Measurements from ENCODE around the gene ZRANB3. TPM values are rescaled to one million over a fixed set of nuclear protein-coding genes. Genes with fewer than 3 reads are reported as not detected.

Gene ZRANB3
- total and polyA plus RNA-seq, 2 of the 13 experiments (the other 11 are each of a cell fraction or from before 2014, with no cell fraction given) = 5.8 to 25.2 TPM

DNA sequence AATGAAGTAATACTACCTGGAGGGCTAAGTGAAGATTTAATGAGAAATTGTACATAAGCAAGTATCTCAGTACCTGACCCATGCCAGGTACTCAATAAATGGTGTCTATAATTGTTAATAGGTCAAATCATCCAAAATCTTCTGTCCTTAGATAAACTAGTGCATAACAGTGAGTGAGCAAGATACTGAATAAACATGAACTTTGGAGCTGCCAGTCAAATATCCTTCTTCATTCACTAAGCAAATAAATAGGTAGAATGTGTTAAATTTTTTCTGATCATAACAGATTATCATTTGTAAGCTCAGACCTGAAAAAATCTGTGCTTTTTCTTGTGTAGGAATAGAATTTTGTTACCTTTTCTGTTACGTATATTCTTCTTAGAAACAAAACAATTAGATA is 439.3 kb downstream of the ZRANB3 start (continued):
- TF ChIP-seq, protein P1, sequence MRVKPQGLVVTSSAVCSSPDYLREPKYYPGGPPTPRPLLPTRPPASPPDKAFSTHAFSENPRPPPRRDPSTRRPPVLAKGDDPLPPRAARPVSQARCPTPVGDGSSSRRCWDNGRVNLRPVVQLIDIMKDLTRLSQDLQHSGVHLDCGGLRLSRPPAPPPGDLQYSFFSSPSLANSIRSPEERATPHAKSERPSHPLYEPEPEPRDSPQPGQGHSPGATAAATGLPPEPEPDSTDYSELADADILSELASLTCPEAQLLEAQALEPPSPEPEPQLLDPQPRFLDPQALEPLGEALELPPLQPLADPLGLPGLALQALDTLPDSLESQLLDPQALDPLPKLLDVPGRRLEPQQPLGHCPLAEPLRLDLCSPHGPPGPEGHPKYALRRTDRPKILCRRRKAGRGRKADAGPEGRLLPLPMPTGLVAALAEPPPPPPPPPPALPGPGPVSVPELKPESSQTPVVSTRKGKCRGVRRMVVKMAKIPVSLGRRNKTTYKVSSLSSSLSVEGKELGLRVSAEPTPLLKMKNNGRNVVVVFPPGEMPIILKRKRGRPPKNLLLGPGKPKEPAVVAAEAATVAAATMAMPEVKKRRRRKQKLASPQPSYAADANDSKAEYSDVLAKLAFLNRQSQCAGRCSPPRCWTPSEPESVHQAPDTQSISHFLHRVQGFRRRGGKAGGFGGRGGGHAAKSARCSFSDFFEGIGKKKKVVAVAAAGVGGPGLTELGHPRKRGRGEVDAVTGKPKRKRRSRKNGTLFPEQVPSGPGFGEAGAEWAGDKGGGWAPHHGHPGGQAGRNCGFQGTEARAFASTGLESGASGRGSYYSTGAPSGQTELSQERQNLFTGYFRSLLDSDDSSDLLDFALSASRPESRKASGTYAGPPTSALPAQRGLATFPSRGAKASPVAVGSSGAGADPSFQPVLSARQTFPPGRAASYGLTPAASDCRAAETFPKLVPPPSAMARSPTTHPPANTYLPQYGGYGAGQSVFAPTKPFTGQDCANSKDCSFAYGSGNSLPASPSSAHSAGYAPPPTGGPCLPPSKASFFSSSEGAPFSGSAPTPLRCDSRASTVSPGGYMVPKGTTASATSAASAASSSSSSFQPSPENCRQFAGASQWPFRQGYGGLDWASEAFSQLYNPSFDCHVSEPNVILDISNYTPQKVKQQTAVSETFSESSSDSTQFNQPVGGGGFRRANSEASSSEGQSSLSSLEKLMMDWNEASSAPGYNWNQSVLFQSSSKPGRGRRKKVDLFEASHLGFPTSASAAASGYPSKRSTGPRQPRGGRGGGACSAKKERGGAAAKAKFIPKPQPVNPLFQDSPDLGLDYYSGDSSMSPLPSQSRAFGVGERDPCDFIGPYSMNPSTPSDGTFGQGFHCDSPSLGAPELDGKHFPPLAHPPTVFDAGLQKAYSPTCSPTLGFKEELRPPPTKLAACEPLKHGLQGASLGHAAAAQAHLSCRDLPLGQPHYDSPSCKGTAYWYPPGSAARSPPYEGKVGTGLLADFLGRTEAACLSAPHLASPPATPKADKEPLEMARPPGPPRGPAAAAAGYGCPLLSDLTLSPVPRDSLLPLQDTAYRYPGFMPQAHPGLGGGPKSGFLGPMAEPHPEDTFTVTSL (CRISPR knock-in tag; IDR thresholded peaks at IDR 0.05; ENCODE audit: borderline replicate concordance) = peak; percentile 63; the same call in 1 of the 2 replicates
- TF ChIP-seq MIER3 (CRISPR knock-in tag; IDR thresholded peaks at IDR 0.05; ENCODE audit: borderline replicate concordance) (0 out of 2 replicates have a peak, but pooled peaks have one; percentile 26), NR2F6 (IDR thresholded peaks at IDR 0.05) (no peak; the same call in 1 of the 2 replicates), NR2F6 (CRISPR knock-in tag; IDR thresholded peaks at IDR 0.05) (peak; percentile 51), PHF8 (CRISPR knock-in tag; IDR thresholded peaks at IDR 0.05) (no peak), HDAC1 (CRISPR knock-in tag; IDR thresholded peaks at IDR 0.05) (0 out of 2 replicates have a peak, but pooled peaks have one; percentile 26), NBN (conservative IDR thresholded peaks at IDR 0.05) (no peak), ZNF572 (CRISPR knock-in tag; IDR thresholded peaks at IDR 0.05) (no peak), ZNF607 (CRISPR knock-in tag; IDR thresholded peaks at IDR 0.05; ENCODE audit: borderline replicate concordance) (no peak)
- TF ChIP-seq, protein P2, sequence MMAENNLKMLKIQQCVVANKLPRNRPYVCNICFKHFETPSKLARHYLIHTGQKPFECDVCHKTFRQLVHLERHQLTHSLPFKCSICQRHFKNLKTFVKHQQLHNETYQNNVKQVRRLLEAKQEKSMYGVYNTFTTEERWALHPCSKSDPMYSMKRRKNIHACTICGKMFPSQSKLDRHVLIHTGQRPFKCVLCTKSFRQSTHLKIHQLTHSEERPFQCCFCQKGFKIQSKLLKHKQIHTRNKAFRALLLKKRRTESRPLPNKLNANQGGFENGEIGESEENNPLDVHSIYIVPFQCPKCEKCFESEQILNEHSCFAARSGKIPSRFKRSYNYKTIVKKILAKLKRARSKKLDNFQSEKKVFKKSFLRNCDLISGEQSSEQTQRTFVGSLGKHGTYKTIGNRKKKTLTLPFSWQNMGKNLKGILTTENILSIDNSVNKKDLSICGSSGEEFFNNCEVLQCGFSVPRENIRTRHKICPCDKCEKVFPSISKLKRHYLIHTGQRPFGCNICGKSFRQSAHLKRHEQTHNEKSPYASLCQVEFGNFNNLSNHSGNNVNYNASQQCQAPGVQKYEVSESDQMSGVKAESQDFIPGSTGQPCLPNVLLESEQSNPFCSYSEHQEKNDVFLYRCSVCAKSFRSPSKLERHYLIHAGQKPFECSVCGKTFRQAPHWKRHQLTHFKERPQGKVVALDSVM (CRISPR knock-in tag; IDR thresholded peaks at IDR 0.05) = no peak
- TF ChIP-seq, protein P3, sequence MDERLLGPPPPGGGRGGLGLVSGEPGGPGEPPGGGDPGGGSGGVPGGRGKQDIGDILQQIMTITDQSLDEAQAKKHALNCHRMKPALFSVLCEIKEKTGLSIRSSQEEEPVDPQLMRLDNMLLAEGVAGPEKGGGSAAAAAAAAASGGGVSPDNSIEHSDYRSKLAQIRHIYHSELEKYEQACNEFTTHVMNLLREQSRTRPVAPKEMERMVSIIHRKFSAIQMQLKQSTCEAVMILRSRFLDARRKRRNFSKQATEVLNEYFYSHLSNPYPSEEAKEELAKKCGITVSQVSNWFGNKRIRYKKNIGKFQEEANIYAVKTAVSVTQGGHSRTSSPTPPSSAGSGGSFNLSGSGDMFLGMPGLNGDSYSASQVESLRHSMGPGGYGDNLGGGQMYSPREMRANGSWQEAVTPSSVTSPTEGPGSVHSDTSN (CRISPR knock-in tag; IDR thresholded peaks at IDR 0.05) = peak; percentile 76
- TF ChIP-seq, protein P4, sequence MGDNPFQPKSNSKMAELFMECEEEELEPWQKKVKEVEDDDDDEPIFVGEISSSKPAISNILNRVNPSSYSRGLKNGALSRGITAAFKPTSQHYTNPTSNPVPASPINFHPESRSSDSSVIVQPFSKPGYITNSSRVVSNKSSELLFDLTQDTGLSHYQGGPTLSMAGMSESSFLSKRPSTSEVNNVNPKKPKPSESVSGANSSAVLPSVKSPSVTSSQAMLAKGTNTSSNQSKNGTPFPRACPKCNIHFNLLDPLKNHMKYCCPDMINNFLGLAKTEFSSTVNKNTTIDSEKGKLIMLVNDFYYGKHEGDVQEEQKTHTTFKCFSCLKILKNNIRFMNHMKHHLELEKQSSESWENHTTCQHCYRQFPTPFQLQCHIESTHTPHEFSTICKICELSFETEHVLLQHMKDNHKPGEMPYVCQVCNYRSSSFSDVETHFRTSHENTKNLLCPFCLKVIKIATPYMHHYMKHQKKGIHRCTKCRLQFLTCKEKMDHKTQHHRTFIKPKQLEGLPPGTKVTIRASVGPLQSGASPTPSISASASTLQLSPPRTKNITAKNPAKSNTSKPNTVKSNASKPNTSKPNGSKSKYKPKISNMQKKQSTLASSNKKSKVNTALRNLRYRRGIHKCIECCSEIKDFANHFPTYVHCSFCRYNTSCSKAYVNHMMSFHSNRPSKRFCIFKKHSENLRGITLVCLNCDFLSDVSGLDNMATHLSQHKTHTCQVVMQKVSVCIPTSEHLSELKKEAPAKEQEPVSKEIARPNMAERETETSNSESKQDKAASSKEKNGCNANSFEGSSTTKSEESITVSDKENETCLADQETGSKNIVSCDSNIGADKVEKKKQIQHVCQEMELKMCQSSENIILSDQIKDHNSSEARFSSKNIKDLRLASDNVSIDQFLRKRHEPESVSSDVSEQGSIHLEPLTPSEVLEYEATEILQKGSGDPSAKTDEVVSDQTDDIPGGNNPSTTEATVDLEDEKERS (CRISPR knock-in tag; IDR thresholded peaks at IDR 0.05) = no peak
- TF ChIP-seq, protein P5, sequence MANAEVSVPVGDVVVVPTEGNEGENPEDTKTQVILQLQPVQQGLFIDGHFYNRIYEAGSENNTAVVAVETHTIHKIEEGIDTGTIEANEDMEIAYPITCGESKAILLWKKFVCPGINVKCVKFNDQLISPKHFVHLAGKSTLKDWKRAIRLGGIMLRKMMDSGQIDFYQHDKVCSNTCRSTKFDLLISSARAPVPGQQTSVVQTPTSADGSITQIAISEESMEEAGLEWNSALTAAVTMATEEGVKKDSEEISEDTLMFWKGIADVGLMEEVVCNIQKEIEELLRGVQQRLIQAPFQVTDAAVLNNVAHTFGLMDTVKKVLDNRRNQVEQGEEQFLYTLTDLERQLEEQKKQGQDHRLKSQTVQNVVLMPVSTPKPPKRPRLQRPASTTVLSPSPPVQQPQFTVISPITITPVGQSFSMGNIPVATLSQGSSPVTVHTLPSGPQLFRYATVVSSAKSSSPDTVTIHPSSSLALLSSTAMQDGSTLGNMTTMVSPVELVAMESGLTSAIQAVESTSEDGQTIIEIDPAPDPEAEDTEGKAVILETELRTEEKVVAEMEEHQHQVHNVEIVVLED (CRISPR knock-in tag; IDR thresholded peaks at IDR 0.05; ENCODE audit: borderline replicate concordance) = no peak
- TF ChIP-seq, protein P6, sequence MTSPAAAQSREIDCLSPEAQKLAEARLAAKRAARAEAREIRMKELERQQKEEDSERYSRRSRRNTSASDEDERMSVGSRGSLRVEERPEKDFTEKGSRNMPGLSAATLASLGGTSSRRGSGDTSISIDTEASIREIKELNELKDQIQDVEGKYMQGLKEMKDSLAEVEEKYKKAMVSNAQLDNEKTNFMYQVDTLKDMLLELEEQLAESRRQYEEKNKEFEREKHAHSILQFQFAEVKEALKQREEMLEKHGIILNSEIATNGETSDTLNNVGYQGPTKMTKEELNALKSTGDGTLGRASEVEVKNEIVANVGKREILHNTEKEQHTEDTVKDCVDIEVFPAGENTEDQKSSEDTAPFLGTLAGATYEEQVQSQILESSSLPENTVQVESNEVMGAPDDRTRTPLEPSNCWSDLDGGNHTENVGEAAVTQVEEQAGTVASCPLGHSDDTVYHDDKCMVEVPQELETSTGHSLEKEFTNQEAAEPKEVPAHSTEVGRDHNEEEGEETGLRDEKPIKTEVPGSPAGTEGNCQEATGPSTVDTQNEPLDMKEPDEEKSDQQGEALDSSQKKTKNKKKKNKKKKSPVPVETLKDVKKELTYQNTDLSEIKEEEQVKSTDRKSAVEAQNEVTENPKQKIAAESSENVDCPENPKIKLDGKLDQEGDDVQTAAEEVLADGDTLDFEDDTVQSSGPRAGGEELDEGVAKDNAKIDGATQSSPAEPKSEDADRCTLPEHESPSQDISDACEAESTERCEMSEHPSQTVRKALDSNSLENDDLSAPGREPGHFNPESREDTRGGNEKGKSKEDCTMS (CRISPR knock-in tag; conservative IDR thresholded peaks at IDR 0.05) = no peak

Measured in HepG2 (cell line).